ENCODE results near the gene DNAH3. TPM values are rescaled to one million over a fixed set of nuclear protein-coding genes. Genes with fewer than 3 reads are reported as not detected.

DNAH3 gene
- total and polyA plus RNA-seq, 2 experiments from 2014 or later: 0.70 to 1.3 TPM

- no peaks in the 10 kb centered on the region for H3K36me3 Mint-ChIP-seq (ENCODE audit: low read depth)
- no peak overlapping the region for H3K4me3 ChIP-seq
- ATAC-seq (no peak), DNase-seq (ENCODE audit: low spot score) (no peak)
- H3K27ac ChIP-seq (ENCODE audit: low read depth): no peak overlapping the region
- H3K9me3 Mint-ChIP-seq: peaks cover 5% of the 10 kb centered on the region; the same call in 1 of the 3 replicates
- no peaks in the 10 kb centered on the region for H3K4me1 Mint-ChIP-seq
- H3F3A ChIP-seq (replicated peaks; ENCODE audit: low read depth): no peaks in the 10 kb centered on the region
- H4K20me1 ChIP-seq (replicated peaks; ENCODE audit: insufficient read depth): no peaks in the 10 kb centered on the region
- H3K36me3 ChIP-seq (ENCODE audit: insufficient read depth): no peaks in the 10 kb centered on the region
- TF ChIP-seq NANOG (IDR thresholded peaks at IDR 0.05; ENCODE audit: borderline replicate concordance) (no peak), ETS1 (IDR thresholded peaks at IDR 0.05) (no peak)
- no peaks in the 10 kb centered on the region for H3K4me1 ChIP-seq (ENCODE audit: insufficient read depth)
- no peak overlapping the region for H3K4me2 ChIP-seq
- H2AFZ ChIP-seq: no peak overlapping the region; the same call in 1 of the 2 replicates
- H3K27ac Mint-ChIP-seq: no peak overlapping the region
- H3K27me3 Mint-ChIP-seq (ENCODE audit: insufficient read depth, low read depth, poor library complexity): peaks cover 4% of the 10 kb centered on the region
- no peaks in the 10 kb centered on the region for H3K79me2 ChIP-seq (replicated peaks; ENCODE audit: insufficient read depth)
- no peaks in the 10 kb centered on the region for H3K27me3 ChIP-seq (ENCODE audit: insufficient read depth)
- no peak overlapping the region for H3K4me3 Mint-ChIP-seq
- no peaks in the 10 kb centered on the region for H3K9me2 ChIP-seq (ENCODE audit: insufficient read depth)
Observed at GRCh38 chr16:20987049-20987448, 163.6 kb downstream of the DNAH3 start.

- H3K4me1 Mint-ChIP-seq: no peaks in the 10 kb centered on the region
- no peaks in the 10 kb centered on the region for H3F3A ChIP-seq (replicated peaks; ENCODE audit: low read depth)
- no peak overlapping the region for H3K4me3 Mint-ChIP-seq
- no peak overlapping the region for H3K4me3 ChIP-seq
- H3K4me2 ChIP-seq: no peak overlapping the region
- H3K27me3 ChIP-seq (ENCODE audit: insufficient read depth): no peaks in the 10 kb centered on the region
- H3K79me2 ChIP-seq (replicated peaks; ENCODE audit: insufficient read depth): no peaks in the 10 kb centered on the region
- no peaks in the 10 kb centered on the region for H3K9me2 ChIP-seq (ENCODE audit: insufficient read depth)
- no peak overlapping the region for H3K27ac ChIP-seq (ENCODE audit: low read depth)
- DNase-seq (ENCODE audit: low spot score) (no peak), ATAC-seq (no peak)
- H3K27me3 Mint-ChIP-seq (ENCODE audit: insufficient read depth, low read depth, poor library complexity): peaks cover 4% of the 10 kb centered on the region
- no peak overlapping the region for H3K27ac Mint-ChIP-seq
- no peaks in the 10 kb centered on the region for H4K20me1 ChIP-seq (replicated peaks; ENCODE audit: insufficient read depth)
- no peaks in the 10 kb centered on the region for H3K4me1 ChIP-seq (ENCODE audit: insufficient read depth)
- no peaks in the 10 kb centered on the region for H3K36me3 ChIP-seq (ENCODE audit: insufficient read depth)
- no peak overlapping the region for H2AFZ ChIP-seq
- no peaks in the 10 kb centered on the region for H3K36me3 Mint-ChIP-seq (ENCODE audit: low read depth)
- H3K9me3 Mint-ChIP-seq: peaks cover 4% of the 10 kb centered on the region; the same call in 1 of the 3 replicates
- TF ChIP-seq POLR2AphosphoS5 (IDR thresholded peaks at IDR 0.05; ENCODE audit: low read depth) (no peak), EZH2phosphoT487 (IDR thresholded peaks at IDR 0.05; ENCODE audit: unreplicated experiment) (no peak), NANOG (IDR thresholded peaks at IDR 0.05; ENCODE audit: borderline replicate concordance) (no peak), ZNF331 (CRISPR knock-in tag; IDR thresholded peaks at IDR 0.05; ENCODE audit: low read depth) (no peak), JUNB (IDR thresholded peaks at IDR 0.05; ENCODE audit: unreplicated experiment) (no peak), ETS1 (IDR thresholded peaks at IDR 0.05) (no peak), CREB1 (CRISPR knock-in tag; IDR thresholded peaks at IDR 0.05; ENCODE audit: low read depth) (no peak), EZH2 (IDR thresholded peaks at IDR 0.05; ENCODE audit: low read depth, unreplicated experiment) (no peak), REST (IDR thresholded peaks at IDR 0.05; ENCODE audit: unreplicated experiment) (no peak), ZNF462 (CRISPR knock-in tag; IDR thresholded peaks at IDR 0.05) (no peak)
Observed at GRCh38 chr16:20984019-20984418, 166.6 kb downstream of the DNAH3 start.

All from GM23338 (cell line).